NCI-H1417 (cell line): ENCODE data around the gene TRIM69.
"Not testable (repeated sequence)": the region's sequence is repeated elsewhere in the genome, so short reads cannot be mapped to it uniquely, and the experiment has no call there.

ENCODE experiments used
- DNase-seq, 3 experiments: peaks; one replicate each; lab custom pipeline; 2025; lab: John Stamatoyannopoulos, UW

Gene TRIM69

DNA sequence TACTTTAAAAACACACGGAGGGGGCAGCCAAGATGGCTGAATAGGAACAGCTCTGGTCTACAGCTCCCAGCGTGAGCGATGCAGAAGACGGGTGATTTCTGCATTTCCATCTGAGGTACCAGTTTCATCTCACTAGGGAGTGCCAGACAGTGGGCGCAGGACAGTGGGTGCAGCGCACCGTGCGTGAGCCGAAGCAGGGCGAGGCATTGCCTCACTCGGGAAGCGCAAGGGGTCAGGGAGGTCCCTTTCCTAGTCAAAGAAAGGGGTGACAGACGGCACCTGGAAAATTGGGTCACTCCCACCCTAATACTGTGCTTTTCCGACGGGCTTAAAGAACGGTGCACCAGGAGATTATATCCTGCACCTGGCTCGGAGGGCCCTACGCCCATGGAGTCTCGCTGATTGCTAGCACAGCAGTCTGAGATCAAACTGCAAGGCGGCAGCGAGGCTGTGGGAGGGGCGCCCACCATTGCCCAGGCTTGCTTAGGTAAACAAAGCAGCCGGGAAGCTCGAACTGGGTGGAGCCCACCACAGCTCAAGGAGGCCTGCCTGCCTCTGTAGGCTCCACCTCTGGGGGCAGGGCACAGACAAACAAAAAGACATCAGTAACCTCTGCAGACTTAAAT, 3.0 kb downstream of the TRIM69 start:
- not testable (repeated sequence) for DNase-seq

DNA sequence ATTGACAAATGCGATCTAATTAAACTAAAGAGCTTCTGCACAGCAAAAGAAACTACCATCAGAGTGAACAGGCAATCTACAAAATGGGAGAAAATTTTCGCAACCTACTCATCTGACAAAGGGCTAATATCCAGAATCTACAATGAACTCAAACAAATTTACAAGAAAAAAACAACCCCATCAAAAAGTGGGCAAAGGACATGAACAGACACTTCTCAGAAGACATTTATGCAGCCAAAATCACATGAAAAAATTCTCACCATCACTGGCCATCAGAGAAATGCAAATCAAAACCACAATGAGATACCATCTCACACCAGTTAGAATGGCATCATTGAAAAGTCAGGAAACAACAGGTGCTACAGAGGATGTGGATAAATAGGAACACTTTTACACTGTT, 7.1 kb downstream of the TRIM69 start:
- not testable (repeated sequence) for DNase-seq

DNA sequence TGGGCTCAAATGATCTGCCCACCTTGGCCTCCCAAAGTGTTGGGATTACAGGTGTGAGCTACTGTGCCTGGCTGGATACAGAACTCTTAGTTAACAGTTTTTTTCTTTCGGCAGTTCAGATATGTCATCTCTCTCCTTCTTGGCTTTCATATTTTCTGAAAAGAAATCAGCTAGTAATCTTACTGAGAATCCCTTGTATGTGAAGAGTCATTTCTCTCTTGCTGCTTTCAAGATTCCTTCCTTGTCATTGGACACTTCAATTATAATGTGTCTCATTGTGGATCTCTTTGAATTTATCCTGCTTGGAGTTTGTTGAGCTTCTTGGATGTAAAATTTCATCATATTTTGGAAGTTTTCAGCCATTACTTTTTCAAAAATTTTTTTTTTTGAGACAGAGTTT, 17.0 kb downstream of the TRIM69 start:
- no peak for DNase-seq

DNA sequence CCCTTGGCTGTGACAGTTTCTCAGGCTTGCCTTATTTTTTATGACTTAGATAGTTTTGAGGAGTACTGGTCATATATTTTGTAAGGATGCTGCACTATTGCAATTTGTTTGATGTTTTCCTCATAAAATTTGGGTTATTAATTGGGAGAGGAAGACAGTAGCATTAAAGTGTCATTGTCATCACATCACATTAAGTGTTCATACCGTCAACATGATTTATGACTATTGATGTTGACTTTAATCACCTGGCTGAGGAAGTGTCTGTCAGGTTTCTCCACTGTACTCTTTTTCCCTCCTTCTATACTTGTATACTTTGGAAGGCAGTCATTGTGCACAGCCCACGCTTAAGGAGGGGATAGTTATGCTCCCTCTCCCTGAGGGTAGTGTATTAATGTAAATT, 26.9 kb downstream of the TRIM69 start:
- DNase-seq, result peak in 1 of 3 experiments; percentile 23

DNA sequence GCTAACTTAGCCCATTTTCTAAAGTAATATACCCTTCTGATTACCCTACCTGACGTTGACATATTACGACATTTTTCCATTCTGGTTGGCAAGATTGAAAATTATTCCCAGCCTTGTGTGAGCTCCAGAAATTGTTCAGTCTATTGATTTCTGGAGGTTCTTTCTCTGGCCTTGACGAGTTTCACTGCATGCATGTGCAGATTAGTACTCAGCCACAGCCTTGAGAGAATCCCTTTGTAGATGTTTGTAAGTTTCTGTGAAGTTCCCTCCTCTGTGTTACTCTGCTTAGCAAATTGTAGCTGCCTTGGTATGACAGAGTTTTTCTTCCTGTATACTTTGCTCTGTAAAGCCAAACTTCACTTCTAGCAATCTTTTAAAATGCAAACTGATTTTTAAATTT, 27.5 kb downstream of the TRIM69 start:
- no peak for DNase-seq

DNA sequence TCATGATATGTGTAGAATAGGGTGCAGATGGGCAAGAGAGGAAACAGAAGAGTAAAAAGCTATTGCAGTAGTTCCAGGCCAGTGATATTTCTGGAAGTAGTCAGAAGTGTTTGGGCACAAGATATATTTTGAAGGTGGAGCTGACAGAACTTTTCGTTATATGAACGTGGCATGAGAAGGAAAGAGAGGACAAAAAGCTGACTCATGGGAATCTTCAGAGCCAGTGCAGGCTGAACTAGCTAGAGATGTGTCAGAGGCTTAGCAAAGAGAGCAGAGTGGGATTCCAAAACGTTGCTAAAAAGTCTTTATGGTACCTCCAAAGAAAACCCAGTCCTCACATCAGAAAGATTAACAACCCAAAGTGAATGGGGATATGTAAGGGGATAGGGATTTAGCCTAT, 28.7 kb downstream of the TRIM69 start:
- DNase-seq, result no peak

DNA sequence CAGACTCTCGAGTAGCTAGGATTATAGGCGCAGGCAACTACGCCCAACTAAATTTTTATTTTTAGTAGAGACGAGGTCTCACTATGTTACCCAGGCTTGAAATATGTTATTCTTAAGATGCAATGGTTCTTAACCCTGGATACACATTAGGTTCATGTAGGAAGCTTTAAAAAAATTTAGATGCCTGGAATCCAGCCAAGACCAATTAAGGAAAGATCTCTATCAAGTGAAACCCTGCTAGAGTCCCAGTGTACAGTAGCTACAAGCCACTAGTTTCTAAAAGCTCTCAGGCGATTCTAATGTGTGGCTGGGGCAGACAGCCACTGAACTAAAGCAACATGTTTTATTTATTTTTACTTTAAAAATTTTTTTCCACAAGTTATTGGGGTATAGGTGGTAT, 33.2 kb downstream of the TRIM69 start:
- DNase-seq, result peak in 1 of 3 experiments; percentile 6

DNA sequence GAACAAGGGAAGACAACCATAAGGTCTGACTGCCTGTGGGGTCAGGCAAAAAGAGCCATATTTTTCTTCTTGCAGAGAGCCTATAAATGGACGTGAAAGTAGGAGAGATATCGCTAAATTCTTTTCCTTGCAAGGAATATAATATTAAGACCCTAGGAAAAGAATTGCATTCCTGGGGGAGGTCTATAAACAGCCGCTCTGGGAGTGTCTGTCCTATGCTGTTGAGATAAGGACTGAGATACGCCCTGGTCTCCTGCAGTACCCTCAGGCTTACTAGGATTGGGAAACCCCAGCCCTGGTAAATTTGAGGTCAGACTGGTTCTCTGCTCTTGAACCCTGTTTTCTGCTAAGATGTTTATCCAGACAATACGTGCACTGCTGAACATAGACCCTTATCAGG, 34.4 kb downstream of the TRIM69 start:
- DNase-seq, result not testable (repeated sequence)

DNA sequence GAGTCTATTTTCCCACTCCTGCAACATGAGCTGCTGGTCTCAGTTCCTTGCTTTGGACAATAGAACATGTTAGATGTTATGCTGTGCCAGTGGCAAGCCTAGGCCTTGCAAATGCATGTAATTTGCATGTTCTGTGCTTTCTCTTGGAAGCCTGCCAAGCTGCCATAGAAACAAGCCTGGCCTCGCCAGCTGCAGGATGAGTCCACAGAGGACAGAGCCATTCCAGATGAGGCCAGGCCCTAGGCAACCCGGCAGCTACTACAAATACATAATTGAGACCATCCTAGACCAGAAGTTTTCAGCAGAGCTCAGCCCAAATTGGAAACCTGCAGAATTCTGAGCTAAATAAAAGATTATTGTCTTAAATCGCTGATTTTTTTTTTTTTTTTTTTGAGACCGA, 39.6 kb downstream of the TRIM69 start:
- DNase-seq, result peak; percentile 45 to 86 (median 79)

DNA sequence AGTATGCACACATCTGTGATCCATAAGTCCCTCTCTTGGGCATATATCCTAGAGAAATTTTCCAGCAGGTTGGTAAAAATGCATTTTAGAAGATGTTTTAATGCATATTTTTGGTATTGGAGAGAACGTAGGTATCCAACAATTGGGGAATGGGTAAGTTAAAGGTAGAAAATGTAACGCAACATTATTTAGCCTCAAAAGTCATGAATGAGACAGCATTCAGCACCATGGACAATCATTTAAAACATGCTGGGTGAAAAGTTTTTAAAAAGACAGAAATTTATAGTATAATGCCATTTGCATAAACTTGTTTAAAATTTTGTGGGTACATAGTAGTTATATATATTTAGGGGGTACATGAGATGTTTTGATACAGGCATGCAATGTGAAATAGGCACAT, 43.4 kb downstream of the TRIM69 start:
- no peak for DNase-seq

DNA sequence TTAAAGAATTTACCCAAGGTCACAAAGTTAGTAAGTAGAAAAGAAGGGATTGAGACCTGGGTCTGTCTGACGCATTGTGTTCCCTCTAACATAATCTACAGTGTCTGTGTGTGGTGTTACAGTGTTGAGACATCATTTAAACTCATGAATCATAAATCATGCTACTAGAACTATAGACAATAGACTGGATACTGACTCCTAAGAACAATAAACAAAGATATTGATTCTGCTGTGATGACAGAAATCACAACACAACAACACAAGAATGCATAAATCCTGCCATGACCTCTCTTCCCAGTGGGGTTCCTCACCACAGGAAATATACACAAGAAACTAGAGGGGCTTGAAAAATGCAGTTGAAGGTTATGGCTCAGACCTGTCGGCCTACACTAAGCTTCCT, 44.3 kb downstream of the TRIM69 start:
- peak in 1 of 3 experiments; percentile 2 for DNase-seq

DNA sequence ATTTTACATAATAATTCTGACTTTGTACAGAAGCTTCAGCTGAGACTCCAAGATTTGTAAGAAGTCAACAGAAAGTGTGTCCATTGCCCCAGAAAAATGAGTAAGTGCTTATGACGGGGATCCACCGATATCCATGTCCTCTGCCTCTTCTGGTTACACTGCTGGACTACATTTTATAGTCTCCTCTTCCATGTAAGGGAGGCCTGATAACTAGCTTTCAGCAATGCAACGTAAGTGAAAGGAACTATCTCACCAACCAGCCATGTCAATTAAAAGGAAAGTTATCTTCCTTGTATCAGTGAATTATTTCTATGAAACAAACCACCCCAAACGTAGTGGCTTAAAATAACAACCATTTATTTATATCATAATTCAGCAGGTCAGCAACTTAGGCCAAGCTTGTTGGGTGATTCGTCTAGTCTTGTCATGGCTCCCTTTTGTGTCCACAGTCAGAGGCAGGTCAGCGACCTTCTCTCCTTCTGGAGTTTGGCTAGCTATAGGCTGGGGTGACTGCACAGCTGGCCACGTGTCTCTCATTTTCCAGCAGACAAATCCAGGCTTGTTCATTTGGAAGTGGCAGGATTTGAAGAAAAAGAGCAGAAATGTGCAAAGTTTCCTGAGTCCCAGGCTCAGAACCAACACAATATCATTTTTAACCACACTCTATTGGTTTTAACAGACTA, 44.9 kb downstream of the TRIM69 start:
- no peak for DNase-seq

DNA sequence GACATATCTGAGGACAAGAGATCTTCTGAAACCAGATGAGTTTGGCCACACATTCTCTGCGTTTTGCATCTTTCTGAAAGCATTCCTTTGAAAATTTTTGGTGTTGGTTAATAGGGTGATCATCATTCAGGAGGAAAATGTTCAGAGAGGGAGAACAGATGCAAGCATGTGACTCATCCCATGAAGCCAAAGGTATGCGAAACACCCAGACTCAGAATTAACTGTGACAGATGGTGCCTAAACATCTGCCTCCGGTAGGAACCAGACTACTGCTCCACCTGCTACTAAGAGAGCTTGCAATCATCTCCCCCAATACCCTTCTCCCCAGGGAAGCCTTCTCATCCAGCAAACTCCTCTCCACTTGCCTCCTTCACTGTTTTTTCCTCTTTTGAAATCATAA, 46.2 kb downstream of the TRIM69 start:
- DNase-seq, result no peak

DNA sequence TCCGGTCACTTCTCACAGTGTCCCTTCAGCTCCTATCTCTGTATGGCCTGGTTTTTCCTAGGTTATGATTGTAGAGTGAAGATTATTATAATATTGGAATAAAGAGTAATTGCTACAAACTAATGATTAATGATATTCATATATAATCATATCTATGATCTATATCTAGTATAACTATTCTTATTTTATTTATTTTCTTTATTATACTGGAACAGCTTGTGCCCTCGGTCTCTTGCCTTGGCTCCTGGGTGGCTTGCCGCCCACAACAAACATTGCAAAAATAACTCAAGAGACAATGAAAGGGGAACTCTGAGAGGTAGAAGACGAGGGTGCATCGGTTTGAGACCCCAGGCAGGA, 48.6 kb downstream of the TRIM69 start:
- DNase-seq, result not testable (repeated sequence)

DNA sequence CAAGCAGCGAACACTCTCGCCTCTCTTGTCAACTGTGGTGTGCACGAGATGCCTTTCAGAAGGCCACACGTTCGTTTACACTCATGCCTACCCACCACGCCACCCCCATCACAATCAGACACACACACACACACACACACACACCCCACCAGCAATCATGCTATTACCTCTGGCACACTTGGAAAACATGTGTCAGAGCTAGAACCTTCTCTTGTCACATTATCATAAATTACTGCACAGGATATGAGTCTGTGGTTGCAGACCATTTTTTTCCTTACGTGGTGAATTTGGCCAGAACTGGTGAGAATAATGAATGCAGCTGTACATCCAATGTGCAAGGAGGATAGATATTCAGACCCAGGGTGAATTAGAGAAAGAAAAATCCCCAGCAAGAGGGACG, 52.4 kb downstream of the TRIM69 start:
- no peak for DNase-seq

DNA sequence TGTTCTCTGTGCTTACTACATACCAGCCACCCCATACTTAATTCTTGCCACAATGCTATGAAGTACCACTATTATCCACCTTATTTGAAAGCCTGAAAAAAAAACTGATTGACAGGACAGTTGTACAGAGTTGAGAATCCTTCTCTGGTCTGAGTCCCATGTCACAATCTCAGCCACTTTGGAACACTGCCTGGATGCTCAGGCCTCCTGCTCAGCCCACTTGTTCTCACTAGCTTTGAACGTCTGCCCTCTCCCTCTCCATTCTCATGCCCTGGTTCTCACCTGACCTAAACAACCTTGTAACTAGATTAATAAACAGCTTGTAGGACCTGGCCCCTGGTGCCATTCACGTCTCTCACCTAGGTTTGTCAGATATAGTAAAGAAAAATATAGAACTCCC, 53.9 kb downstream of the TRIM69 start:
- DNase-seq, result peak in 1 of 3 experiments; percentile 2

DNA sequence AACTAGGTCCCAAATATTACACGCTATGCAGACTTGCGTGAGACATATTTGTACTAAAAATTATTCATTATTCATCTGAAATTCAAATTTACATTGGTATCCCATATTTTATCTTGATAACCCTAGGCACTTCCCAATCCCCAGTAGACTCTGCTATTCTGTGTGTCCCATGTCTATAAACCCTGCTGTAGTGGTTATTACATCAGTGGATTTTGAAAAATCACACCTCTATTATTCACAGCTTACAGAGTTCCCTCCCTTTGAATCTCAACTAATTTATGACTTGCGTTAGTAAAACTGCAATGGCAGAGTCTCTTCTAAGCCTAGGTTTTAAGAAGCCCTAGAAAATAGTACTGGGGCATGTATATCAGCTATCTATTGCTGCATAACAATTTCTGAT, 54.3 kb downstream of the TRIM69 start:
- no peak for DNase-seq

DNA sequence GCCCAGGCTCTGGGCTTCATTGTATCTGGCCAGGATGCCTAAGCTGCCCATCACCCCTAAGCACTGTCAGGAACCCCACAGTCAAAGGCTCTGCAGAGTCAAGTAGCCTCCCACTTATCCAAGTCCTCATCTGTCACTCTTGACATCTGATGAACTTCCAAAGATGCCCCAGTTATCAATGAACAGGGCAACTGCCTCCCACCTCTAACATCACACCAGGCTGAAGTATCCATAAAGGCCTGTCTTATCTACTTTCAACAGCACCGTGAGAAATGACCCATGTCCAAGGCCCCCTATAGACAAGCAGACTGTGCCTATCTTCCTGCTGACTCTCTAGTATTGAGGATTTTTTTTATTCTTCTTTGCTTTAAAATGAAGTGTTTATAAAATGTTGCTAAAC, 56.4 kb downstream of the TRIM69 start:
- no peak for DNase-seq

DNA sequence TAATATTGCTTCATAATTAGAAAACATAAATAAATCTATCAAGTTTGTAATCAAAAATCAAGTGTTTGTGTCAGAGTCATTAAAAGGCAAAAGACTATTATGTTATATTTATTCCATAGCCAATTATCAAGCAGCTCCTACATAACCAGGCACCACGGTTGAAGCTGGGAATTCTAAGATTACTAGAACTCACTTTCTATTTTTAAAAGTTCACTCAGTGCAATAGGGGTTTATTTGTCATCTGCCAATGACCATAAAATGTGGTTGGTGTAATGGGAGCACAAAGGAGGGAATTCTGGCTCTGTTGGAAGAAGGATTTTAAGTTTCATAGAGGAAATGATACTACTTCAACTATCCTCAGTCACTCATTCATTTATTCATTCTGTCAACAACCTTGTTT, 57.7 kb downstream of the TRIM69 start:
- no peak for DNase-seq

DNA sequence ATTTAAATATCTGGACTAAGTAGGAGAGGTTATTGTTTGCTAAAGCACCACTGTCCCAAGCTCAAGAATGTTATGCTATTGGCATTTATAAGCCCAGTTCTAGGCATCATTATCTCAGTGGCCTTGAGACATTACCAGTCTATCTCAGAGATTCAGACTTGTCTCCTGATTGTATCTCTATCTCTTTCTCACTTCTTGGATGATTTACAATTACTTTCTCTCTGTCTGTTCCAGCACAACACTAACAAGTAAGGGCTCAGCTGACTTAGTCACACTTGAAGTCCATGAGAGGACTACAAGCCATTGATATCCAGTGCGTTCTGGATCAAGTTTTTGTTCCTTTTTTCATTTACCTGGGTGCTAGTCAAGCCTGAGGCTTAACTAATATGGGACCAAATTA, 60.2 kb downstream of the TRIM69 start:
- no peak for DNase-seq

DNA sequence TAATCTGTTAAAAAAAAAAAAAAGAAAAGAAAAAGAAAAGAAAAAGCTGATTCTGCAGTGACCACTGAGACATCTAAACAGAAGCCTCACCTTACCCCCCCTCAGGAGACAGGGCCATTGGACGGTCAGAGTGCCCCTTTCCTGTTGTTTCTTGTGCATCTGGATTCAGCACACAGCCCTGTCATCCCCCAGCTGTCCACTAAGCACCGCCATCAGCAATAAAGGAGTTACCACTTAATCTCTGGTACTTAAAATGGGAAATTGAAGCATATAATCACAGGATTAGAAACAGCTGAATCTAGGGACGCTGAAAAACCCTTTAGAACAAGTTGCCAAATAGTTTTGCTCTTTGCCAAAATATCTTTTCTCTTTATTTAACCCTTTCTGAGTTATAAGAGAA, 62.5 kb downstream of the TRIM69 start:
- DNase-seq, result peak in 2 of 3 experiments; percentile 5 to 15

DNA sequence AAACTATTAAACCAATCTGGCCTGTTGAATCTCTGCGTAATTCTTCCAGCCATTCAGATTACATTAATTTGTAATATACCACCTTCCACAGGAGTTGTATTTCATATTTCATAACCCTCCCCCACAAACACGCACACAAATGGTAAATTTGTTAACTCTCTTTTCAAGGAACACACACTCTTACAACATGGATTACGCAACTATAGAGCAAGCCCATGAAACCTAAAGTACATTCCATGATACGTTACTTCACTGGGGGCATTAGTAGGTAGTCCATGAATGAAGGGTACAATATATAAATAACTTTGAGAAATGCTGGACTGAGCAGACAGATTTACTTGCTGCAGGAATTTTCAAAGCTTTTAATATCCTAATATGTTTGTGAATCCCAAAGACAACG, 65.0 kb downstream of the TRIM69 start:
- no peak for DNase-seq

DNA sequence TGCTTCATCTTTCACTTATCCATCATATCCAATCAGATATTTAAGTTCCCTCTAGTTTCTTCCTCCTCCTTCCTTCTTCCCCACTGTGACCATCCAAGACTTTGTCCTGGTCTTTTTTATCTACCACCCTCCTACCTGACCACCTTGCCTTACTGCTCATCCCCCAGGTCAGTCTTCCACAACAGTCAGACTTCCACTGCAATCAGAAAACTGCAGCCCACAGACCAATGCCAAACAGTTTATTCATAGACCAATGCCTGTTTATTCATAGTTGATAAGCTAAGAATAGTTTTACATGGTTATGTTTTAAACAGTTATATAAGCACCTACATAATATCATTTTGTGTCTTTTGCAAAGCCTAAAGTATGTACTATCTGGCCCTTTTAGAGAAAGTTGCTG, 65.5 kb downstream of the TRIM69 start:
- DNase-seq, result no peak

DNA sequence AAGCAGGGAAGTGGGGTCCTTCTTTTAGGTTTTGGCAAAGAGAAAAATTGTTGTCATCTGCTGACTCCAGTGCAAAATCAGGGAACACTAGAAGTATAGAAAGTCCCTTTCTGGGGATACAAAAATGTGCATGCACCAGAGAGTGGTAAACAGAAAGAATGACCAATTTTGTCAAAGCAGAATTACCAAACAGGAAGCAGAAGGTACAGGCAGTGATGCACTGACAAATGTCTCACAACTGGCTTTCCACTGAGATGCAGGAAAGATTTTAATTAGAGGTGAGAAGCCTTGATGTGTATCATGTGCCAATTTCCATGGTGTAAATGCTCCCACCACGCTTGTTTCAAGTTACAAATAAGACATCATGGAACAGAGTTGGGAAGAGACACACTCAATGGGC, 66.0 kb downstream of the TRIM69 start:
- DNase-seq, result no peak
